Esophagus muscularis mucosa (tissue), 4 donors: ENCODE results near the gene RBMS3. TPM values are rescaled to one million over a fixed set of nuclear protein-coding genes. Genes with fewer than 3 reads are reported as not detected.

Experiments
- DNase-seq: peaks from one replicate; pipeline ENCODE4 v3.0.0-alpha.2; 2017; ENCODE audit errors: extremely low spot score
- H3K27ac ChIP-seq, 4 donors: fragments of 200-600 bp; sonication (generic); replicated peaks in 1 of 4; 1 replicate in 3 of 4; 2 replicates in 1 of 4; pipeline ENCODE4 v1.5.1; 2016 to 2019; ENCODE audit warnings: mild to moderate bottlenecking in 1 of 4
- H3K27me3 ChIP-seq, 4 donors: fragments of 200-600 bp; sonication (generic); one replicate each; pipeline versions ENCODE4 v1.5.1 to v1.6.0; 2016 to 2019
- H3K36me3 ChIP-seq, 4 donors: fragments of 200-600 bp; sonication (generic); one replicate each; pipeline ENCODE4 v1.5.1; 2016 to 2019
- H3K4me1 ChIP-seq, 4 donors: fragments of 200-600 bp; sonication (generic); one replicate each; pipeline ENCODE4 v1.5.1; 2016 to 2019
- H3K4me3 ChIP-seq, 4 donors: fragments of 200-600 bp; sonication (generic); 1 replicate in 2 of 4; 2 replicates in 2 of 4; pipeline ENCODE4 v1.5.1; 2016 to 2019; ENCODE audit warnings: mild to moderate bottlenecking in 4 of 4, moderate library complexity in 1 of 4
- H3K9me3 ChIP-seq, 4 donors: fragments of 200-600 bp; sonication (generic); 1 replicate in 3 of 4; 2 replicates in 1 of 4; pipeline ENCODE4 v1.5.1; 2016 to 2019
- CTCF ChIP-seq, 3 experiments: fragments of 200-600 bp in 2 of 3; fragments of 450-650 bp in 1 of 3; sonication (generic) in 2 of 3; IDR thresholded peaks; one replicate each; pipeline ENCODE4 v1.5.1; 2017 to 2019; ENCODE audit warnings: antibody characterized with exemption in 3 of 3, mild to moderate bottlenecking in 2 of 3, moderate library complexity in 1 of 3
- EP300 ChIP-seq: sonication (generic); formaldehyde crosslinking; IDR thresholded peaks from one replicate; pipeline ENCODE4 v1.6.1; 2017; ENCODE audit warnings: antibody characterized with exemption
- POLR2A ChIP-seq: fragments of 450-650 bp; IDR thresholded peaks from one replicate; pipeline ENCODE4 v1.6.1; 2017; ENCODE audit warnings: antibody characterized with exemption, moderate library complexity, mild to moderate bottlenecking, low read depth
- POLR2AphosphoS5 ChIP-seq, 2 donors: sonication (generic); formaldehyde crosslinking; IDR thresholded peaks; one replicate each; pipeline ENCODE4 v1.6.1; 2017; ENCODE audit warnings: antibody characterized with exemption in 2 of 2
- WGBS: methylation state at CpG from one replicate; pipeline ENCODE4 v1.1.5; 2018; 5-methylcytosine and 5-hydroxymethylcytosine counted together
- intact Hi-C: fragments of 100-400 bp; cut with DNase I; formaldehyde crosslinking; loops from one replicate; pipeline ENCODE4 v1.15.1; 2023
- total RNA-seq, 4 donors: library from RNA; depleted of rRNA; stranded (reverse); fragments of >200 nt; gene quantifications; one replicate each; pipeline versions ENCODE4 v1.1.0 to v1.2.1, GENCODE V29; 2016

RBMS3 gene
- total RNA-seq, 4 donors from 2014 or later, result 53.0 to 81.5 (median 61.2) TPM

- 96% methylated on average over 4 of the region's 4 CpGs for WGBS
- Histone ChIP-seq H3K9me3 (no peaks in the 10 kb centered on the region), H3K36me3 (no peaks in the 10 kb centered on the region), H3K4me1 (no peaks in the 10 kb centered on the region), H3K27me3 (no peaks in the 10 kb centered on the region), H3K27ac (no peak overlapping the region), H3K4me3 (no peak overlapping the region)
- DNase-seq, result no peak
- intact Hi-C loops, result no loop called here
- TF ChIP-seq CTCF (IDR thresholded peaks at IDR 0.05) (no peak), EP300 (no peak), POLR2AphosphoS5 (IDR thresholded peaks at IDR 0.05) (no peak), POLR2A (no peak)
These were observed 17.4 kb upstream of the RBMS3 start for GRCh38 chr3:29263476-29263875.

- WGBS, result 96% methylated on average over 4 of the region's 4 CpGs
- Histone ChIP-seq H3K27me3 (no peaks in the 10 kb centered on the region), H3K4me1 (no peaks in the 10 kb centered on the region), H3K4me3 (no peak overlapping the region), H3K36me3 (no peaks in the 10 kb centered on the region), H3K27ac (no peak overlapping the region), H3K9me3 (no peaks in the 10 kb centered on the region)
- no peak for DNase-seq
- intact Hi-C loops, result no loop called here
- TF ChIP-seq CTCF (IDR thresholded peaks at IDR 0.05) (no peak), POLR2AphosphoS5 (IDR thresholded peaks at IDR 0.05) (no peak), EP300 (no peak), POLR2A (no peak)
These were observed 15.3 kb upstream of the RBMS3 start for GRCh38 chr3:29265509-29266072.

- no peaks in the 10 kb centered on the region for H3K36me3 ChIP-seq
- H3K27ac ChIP-seq, result no peak overlapping the region
- no peak for TF ChIP-seq EP300
- no peak for TF ChIP-seq POLR2AphosphoS5 (IDR thresholded peaks at IDR 0.05)
- no peak for TF ChIP-seq CTCF (IDR thresholded peaks at IDR 0.05)
- TF ChIP-seq POLR2A, result no peak
- H3K27me3 ChIP-seq, result no peaks in the 10 kb centered on the region
- intact Hi-C loops, result no loop called here
- no peaks in the 10 kb centered on the region for H3K9me3 ChIP-seq
- no peaks in the 10 kb centered on the region for H3K4me1 ChIP-seq
- no peak overlapping the region for H3K4me3 ChIP-seq
- no peak for DNase-seq
- 85% methylated on average over 4 of the region's 4 CpGs for whole genome bisulfite sequencing
These were observed 13.6 kb upstream of the RBMS3 start for GRCh38 chr3:29267226-29267625.

GRCh38 chr3:29268651-29269050 lies 12.2 kb upstream of the RBMS3 start:
- H3K4me1 ChIP-seq, result no peaks in the 10 kb centered on the region
- H3K36me3 ChIP-seq, result no peaks in the 10 kb centered on the region
- no peaks in the 10 kb centered on the region for H3K27me3 ChIP-seq
- H3K4me3 ChIP-seq, result no peak overlapping the region
- no peak overlapping the region for H3K27ac ChIP-seq
- TF ChIP-seq POLR2AphosphoS5 (IDR thresholded peaks at IDR 0.05) (no peak), POLR2A (no peak), EP300 (no peak), CTCF (IDR thresholded peaks at IDR 0.05) (no peak)
- no peak for DNase-seq
- H3K9me3 ChIP-seq, result no peaks in the 10 kb centered on the region
- WGBS, result 95% methylated on average over 2 of the region's 2 CpGs
- intact Hi-C loops, result no loop called here

- no peak for DNase-seq
- 100% methylated on average over 1 of the region's 1 CpG for WGBS
- Histone ChIP-seq H3K36me3 (no peaks in the 10 kb centered on the region), H3K9me3 (no peaks in the 10 kb centered on the region), H3K4me3 (no peak overlapping the region), H3K27me3 (no peaks in the 10 kb centered on the region), H3K27ac (no peak overlapping the region), H3K4me1 (peaks cover 0 to 10% (median 7%) of the 10 kb centered on the region in 4 donors)
- TF ChIP-seq POLR2A (no peak), POLR2AphosphoS5 (IDR thresholded peaks at IDR 0.05) (no peak), EP300 (no peak), CTCF (IDR thresholded peaks at IDR 0.05) (no peak)
- intact Hi-C loops, result loop anchor here (10.0 kb wide), 2 partner anchors 126 to 346 kb away; no protein-coding TSS in a partner anchor
These were observed 10.1 kb upstream of the RBMS3 start for GRCh38 chr3:29270752-29271151.
